ENCODE results near the gene PPM1D. TPM values are rescaled to one million over a fixed set of nuclear protein-coding genes. Genes with fewer than 3 reads are reported as not detected.

The PPM1D gene
- total and polyA plus RNA-seq, 8 donors: 1.9 to 11.6 (median 7.0) TPM

DNA sequence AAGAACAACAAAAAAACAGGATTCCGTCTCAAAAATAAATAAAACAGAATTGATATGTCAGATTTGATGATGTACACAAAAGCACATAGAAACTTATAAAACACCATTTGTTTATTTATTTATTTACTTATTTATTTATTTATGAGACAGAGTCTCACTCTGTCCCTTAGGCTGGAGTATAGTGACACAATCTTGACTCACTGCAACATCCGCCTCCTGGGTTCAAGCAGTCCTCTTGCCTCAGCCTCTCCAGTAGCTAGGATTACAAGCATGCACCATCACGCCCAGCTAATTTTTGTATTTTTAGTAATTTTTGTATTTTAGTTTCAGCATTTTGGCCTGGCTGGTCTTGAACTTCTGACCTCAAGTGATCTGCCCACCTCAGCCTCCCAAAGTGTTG lies 99.1 kb downstream of the PPM1D start:
- Histone ChIP-seq H3K36me3 (no peaks in the 10 kb centered on the region), H3K4me1 (no peaks in the 10 kb centered on the region), H3K9me3 (no peaks in the 10 kb centered on the region), H3K27ac (no peak overlapping the region), H3K27me3 (no peaks in the 10 kb centered on the region), H3K4me3 (no peak overlapping the region)
- WGBS, 2 donors: 94 to 99% methylated on average over 3 of the region's 3 CpGs
- DNase-seq (no peak), ATAC-seq (no peak), FAIRE-seq (no peak)
- TF ChIP-seq, protein P1, sequence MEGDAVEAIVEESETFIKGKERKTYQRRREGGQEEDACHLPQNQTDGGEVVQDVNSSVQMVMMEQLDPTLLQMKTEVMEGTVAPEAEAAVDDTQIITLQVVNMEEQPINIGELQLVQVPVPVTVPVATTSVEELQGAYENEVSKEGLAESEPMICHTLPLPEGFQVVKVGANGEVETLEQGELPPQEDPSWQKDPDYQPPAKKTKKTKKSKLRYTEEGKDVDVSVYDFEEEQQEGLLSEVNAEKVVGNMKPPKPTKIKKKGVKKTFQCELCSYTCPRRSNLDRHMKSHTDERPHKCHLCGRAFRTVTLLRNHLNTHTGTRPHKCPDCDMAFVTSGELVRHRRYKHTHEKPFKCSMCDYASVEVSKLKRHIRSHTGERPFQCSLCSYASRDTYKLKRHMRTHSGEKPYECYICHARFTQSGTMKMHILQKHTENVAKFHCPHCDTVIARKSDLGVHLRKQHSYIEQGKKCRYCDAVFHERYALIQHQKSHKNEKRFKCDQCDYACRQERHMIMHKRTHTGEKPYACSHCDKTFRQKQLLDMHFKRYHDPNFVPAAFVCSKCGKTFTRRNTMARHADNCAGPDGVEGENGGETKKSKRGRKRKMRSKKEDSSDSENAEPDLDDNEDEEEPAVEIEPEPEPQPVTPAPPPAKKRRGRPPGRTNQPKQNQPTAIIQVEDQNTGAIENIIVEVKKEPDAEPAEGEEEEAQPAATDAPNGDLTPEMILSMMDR (IDR thresholded peaks at IDR 0.05): no peak
- intact Hi-C loops (cut with DNase I): no loop called here

DNA sequence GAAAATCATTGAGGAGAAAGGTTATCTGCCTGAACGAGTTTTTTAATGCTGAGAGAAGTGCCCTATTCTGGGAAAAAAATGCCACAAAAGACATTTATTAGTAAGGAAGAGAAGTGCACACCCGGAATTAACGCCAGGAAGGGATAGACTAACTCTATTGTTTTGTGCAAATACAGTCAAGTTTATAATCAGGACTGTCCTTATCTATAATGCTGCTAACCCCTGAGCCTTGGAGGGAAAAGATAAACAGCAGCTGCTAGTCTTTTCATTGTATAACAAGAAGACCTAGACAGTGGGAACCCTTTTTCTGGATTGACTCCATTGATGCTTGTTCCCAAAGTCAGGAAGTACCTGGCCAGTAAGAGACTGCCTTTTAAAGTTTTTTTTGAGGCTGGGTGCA lies 104.2 kb downstream of the PPM1D start:
- H3K36me3 ChIP-seq: no peaks in the 10 kb centered on the region
- no peak overlapping the region for H3K27ac ChIP-seq
- no peaks in the 10 kb centered on the region for H3K9me3 ChIP-seq
- H3K27me3 ChIP-seq: no peaks in the 10 kb centered on the region
- intact Hi-C loops (cut with DNase I): no loop called here
- 24 to 28% methylated on average over 3 of the region's 3 CpGs for WGBS, 2 donors
- TF ChIP-seq, protein P1 (IDR thresholded peaks at IDR 0.05): no peak
- H3K4me3 ChIP-seq: no peak overlapping the region
- no peaks in the 10 kb centered on the region for H3K4me1 ChIP-seq
- ATAC-seq (no peak), FAIRE-seq (no peak), DNase-seq (no peak)

DNA sequence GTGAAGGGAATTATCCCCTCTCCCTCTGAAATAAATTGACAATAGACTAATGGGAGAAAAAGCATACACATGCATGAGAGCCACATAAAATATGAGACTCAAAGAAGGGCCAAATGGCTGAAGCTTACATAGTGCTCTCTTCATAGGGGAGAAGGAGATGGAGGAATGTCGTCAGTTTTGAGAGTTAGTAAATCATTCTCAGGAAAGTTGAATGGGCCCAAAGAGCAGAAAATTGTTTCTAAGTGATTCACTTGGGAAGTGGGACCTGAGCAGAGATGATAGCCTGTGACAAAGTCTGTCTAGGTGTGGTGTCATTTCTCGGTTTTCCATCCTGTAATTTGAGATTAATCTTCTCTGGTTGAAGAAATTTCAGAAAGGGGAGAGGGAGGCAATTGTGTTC lies 112.7 kb downstream of the PPM1D start:
- 59 to 64% methylated on average over 2 of the region's 2 CpGs for WGBS, 2 donors
- TF ChIP-seq, protein P1 (IDR thresholded peaks at IDR 0.05): no peak
- intact Hi-C loops (cut with DNase I): no loop called here
- H3K27me3 ChIP-seq: no peaks in the 10 kb centered on the region
- no peaks in the 10 kb centered on the region for H3K9me3 ChIP-seq
- DNase-seq (no peak), FAIRE-seq (no peak), ATAC-seq (no peak)
- no peak overlapping the region for H3K27ac ChIP-seq
- H3K36me3 ChIP-seq: no peaks in the 10 kb centered on the region
- no peak overlapping the region for H3K4me3 ChIP-seq
- H3K4me1 ChIP-seq: no peaks in the 10 kb centered on the region

DNA sequence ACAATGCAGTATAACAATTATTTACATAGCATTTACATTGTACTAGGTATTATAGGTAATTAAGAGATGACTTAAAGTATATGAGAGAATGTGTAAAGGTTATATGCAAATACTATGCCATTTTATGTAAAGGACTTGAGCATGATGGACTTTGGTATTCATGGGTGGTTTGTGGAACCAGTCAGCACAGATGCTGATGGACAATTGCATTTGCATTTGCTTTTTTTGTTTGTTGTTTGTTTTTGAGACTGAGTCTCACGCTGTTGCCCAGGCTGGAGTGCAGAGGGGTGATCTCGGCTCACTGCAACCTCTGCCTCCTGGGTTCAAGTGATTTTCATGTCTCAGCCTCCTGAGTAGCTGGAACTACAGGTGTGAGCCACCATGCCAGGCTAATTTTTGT lies 113.6 kb downstream of the PPM1D start:
- 95 to 100% methylated on average over 2 of the region's 2 CpGs for WGBS, 2 donors

More for the DNA sequence above, 113.6 kb downstream of the PPM1D start:
- Histone ChIP-seq H3K4me3 (no peak overlapping the region), H3K4me1 (no peaks in the 10 kb centered on the region), H3K27ac (no peak overlapping the region), H3K36me3 (no peaks in the 10 kb centered on the region), H3K9me3 (no peaks in the 10 kb centered on the region), H3K27me3 (no peaks in the 10 kb centered on the region)
- TF ChIP-seq, protein P1 (IDR thresholded peaks at IDR 0.05): no peak
- ATAC-seq (no peak), FAIRE-seq (no peak), DNase-seq (no peak)
- intact Hi-C loops (cut with DNase I): no loop called here

Other genes starting within 250 kb of the PPM1D start
- 10 to 100 TPM; 14.1 to 25.5 (median 16.2) TPM for gene USP32, start 208.1 kb upstream of the PPM1D start, total RNA-seq
- 1 to 10 TPM; 7.7 to 9.5 TPM for gene USP32, start 208.1 kb upstream of the PPM1D start, polyA plus RNA-seq
- gene CHCT1, start 177.7 kb upstream of the PPM1D start, total RNA-seq: not detected
- under 1 TPM in 1 of 2 donors, not detected in 1; 0.14 TPM for gene CHCT1, start 177.7 kb upstream of the PPM1D start, polyA plus RNA-seq
- 10 to 100 TPM; 16.9 to 29.6 (median 19.0) TPM for gene APPBP2, start 74.0 kb upstream of the PPM1D start, total RNA-seq
- 1 to 10 TPM; 4.0 to 7.2 TPM for gene APPBP2, start 74.0 kb upstream of the PPM1D start, polyA plus RNA-seq
- gene BCAS3, start 77.7 kb downstream of the PPM1D start, total RNA-seq: 10 to 100 TPM; 11.1 to 27.7 (median 13.5) TPM
- 1 to 10 TPM; 4.6 to 5.2 TPM for gene BCAS3, start 77.7 kb downstream of the PPM1D start, polyA plus RNA-seq

All from pancreas (tissue), 10 donors.